IPS DF 6.9 (cell line): ENCODE measurements around the gene DOCK10.

ENCODE experiments used
- DNase-seq: peaks from one replicate; pipeline ENCODE4 v3.0.0-alpha.2; 2013; ENCODE audit warnings: low read depth, low spot score
- H3K27ac ChIP-seq: one replicate; pipeline ENCODE4 v1.5.1; 2013; ENCODE audit warnings: low read length, control low read depth
- H3K27me3 ChIP-seq: 2 replicates; pipeline ENCODE4 v1.6.1; 2013; ENCODE audit warnings: mild to moderate bottlenecking, low read length; ENCODE audit not compliant: control insufficient read depth, insufficient read depth
- H3K36me3 ChIP-seq: 2 replicates; pipeline ENCODE4 v1.6.1; 2013; ENCODE audit warnings: low read length; ENCODE audit not compliant: control insufficient read depth, insufficient read depth
- H3K4me1 ChIP-seq: 2 replicates; pipeline ENCODE4 v1.6.1; 2013; ENCODE audit warnings: low read length; ENCODE audit not compliant: control insufficient read depth, insufficient read depth
- H3K4me3 ChIP-seq: 2 replicates; pipeline ENCODE4 v1.5.1; 2013; ENCODE audit warnings: mild to moderate bottlenecking, low read length
- H3K9me3 ChIP-seq: 2 replicates; pipeline ENCODE4 v1.6.1; 2013; ENCODE audit warnings: low read length, inconsistent platforms; ENCODE audit not compliant: control insufficient read depth, insufficient read depth
- WGBS: extraction: QIAGEN DNeasy Blood & Tissue Kit; methylation state at CpG from one replicate; pipeline ENCODE4 v1.1.7; 2013; ENCODE audit warnings: mixed read lengths, missing lambda C conversion rate; ENCODE audit not compliant: insufficient read length, insufficient coverage; 5-methylcytosine and 5-hydroxymethylcytosine counted together

DOCK10 gene

GRCh38 chr2:224841910-224842309 lies 200.4 kb downstream of the DOCK10 start:
- WGBS = no CpG with 5 or more reads among the region's 4 CpGs
- Histone ChIP-seq H3K27me3 (no peaks in the 10 kb centered on the region), H3K4me3 (no peak overlapping the region), H3K4me1 (no peaks in the 10 kb centered on the region), H3K27ac (no peak overlapping the region), H3K36me3 (no peaks in the 10 kb centered on the region), H3K9me3 (no peaks in the 10 kb centered on the region)
- DNase-seq = no peak

- H3K9me3 ChIP-seq = no peaks in the 10 kb centered on the region
- no peaks in the 10 kb centered on the region for H3K36me3 ChIP-seq
- DNase-seq = no peak
- H3K27ac ChIP-seq = no peak overlapping the region
- no peak overlapping the region for H3K4me3 ChIP-seq
- H3K27me3 ChIP-seq = no peaks in the 10 kb centered on the region
- no peaks in the 10 kb centered on the region for H3K4me1 ChIP-seq
These were observed 203.9 kb downstream of the DOCK10 start for GRCh38 chr2:224838335-224838734.

GRCh38 chr2:224837558-224837957 lies 204.7 kb downstream of the DOCK10 start:
- Histone ChIP-seq H3K27me3 (no peaks in the 10 kb centered on the region), H3K27ac (no peak overlapping the region), H3K36me3 (no peaks in the 10 kb centered on the region), H3K4me1 (no peaks in the 10 kb centered on the region), H3K4me3 (no peak overlapping the region), H3K9me3 (no peaks in the 10 kb centered on the region)
- no peak for DNase-seq
- no CpG with 5 or more reads among the region's 3 CpGs for WGBS

- Histone ChIP-seq H3K9me3 (no peaks in the 10 kb centered on the region), H3K27ac (no peak overlapping the region), H3K36me3 (no peaks in the 10 kb centered on the region), H3K27me3 (no peaks in the 10 kb centered on the region), H3K4me3 (no peak overlapping the region), H3K4me1 (no peaks in the 10 kb centered on the region)
- DNase-seq = no peak
- WGBS = no CpG with 5 or more reads among the region's 2 CpGs
These were observed 205.2 kb downstream of the DOCK10 start for GRCh38 chr2:224837066-224837465.

- no peak overlapping the region for H3K27ac ChIP-seq
- no peaks in the 10 kb centered on the region for H3K36me3 ChIP-seq
- H3K27me3 ChIP-seq = no peaks in the 10 kb centered on the region
These were observed 206.0 kb downstream of the DOCK10 start for GRCh38 chr2:224836263-224836662.

GRCh38 chr2:224835405-224835804 lies 206.9 kb downstream of the DOCK10 start:
- Histone ChIP-seq H3K27me3 (no peaks in the 10 kb centered on the region), H3K36me3 (no peaks in the 10 kb centered on the region), H3K4me1 (no peaks in the 10 kb centered on the region), H3K4me3 (no peak overlapping the region), H3K27ac (no peak overlapping the region), H3K9me3 (no peaks in the 10 kb centered on the region)
- no CpG with 5 or more reads among the region's 6 CpGs for WGBS
- no peak for DNase-seq

More at GRCh38 chr2:224836263-224836662, 206.0 kb downstream of the DOCK10 start:
- Histone ChIP-seq H3K4me3 (no peak overlapping the region), H3K9me3 (no peaks in the 10 kb centered on the region), H3K4me1 (no peaks in the 10 kb centered on the region)
- no peak for DNase-seq

- Histone ChIP-seq H3K36me3 (no peaks in the 10 kb centered on the region), H3K27ac (no peak overlapping the region), H3K4me3 (no peak overlapping the region), H3K27me3 (no peaks in the 10 kb centered on the region), H3K9me3 (no peaks in the 10 kb centered on the region), H3K4me1 (no peaks in the 10 kb centered on the region)
- WGBS = no CpG with 5 or more reads among the region's 2 CpGs
- no peak for DNase-seq
These were observed 208.3 kb downstream of the DOCK10 start for GRCh38 chr2:224833986-224834385.

- H3K27me3 ChIP-seq = no peaks in the 10 kb centered on the region
- H3K4me3 ChIP-seq = no peak overlapping the region
- no peaks in the 10 kb centered on the region for H3K36me3 ChIP-seq
- WGBS = no CpG with 5 or more reads among the region's 3 CpGs
- no peaks in the 10 kb centered on the region for H3K4me1 ChIP-seq
- no peak for DNase-seq
- no peak overlapping the region for H3K27ac ChIP-seq
- H3K9me3 ChIP-seq = no peaks in the 10 kb centered on the region
These were observed 210.1 kb downstream of the DOCK10 start for GRCh38 chr2:224832207-224832606.

GRCh38 chr2:224831530-224831929 lies 210.7 kb downstream of the DOCK10 start:
- no peak for DNase-seq
- Histone ChIP-seq H3K4me3 (no peak overlapping the region), H3K36me3 (no peaks in the 10 kb centered on the region), H3K27ac (no peak overlapping the region), H3K9me3 (no peaks in the 10 kb centered on the region), H3K4me1 (no peaks in the 10 kb centered on the region), H3K27me3 (no peaks in the 10 kb centered on the region)
- no CpG with 5 or more reads among the region's 2 CpGs for WGBS

- Histone ChIP-seq H3K9me3 (no peaks in the 10 kb centered on the region), H3K27ac (no peak overlapping the region), H3K27me3 (no peaks in the 10 kb centered on the region), H3K4me1 (no peaks in the 10 kb centered on the region), H3K36me3 (no peaks in the 10 kb centered on the region), H3K4me3 (no peak overlapping the region)
- DNase-seq = no peak
- no CpG with 5 or more reads among the region's 7 CpGs for WGBS
These were observed 221.8 kb downstream of the DOCK10 start for GRCh38 chr2:224820283-224820991.

- H3K27ac ChIP-seq = no peak overlapping the region
- no peaks in the 10 kb centered on the region for H3K27me3 ChIP-seq
- no peak overlapping the region for H3K4me3 ChIP-seq
- no CpG with 5 or more reads among the region's 2 CpGs for WGBS
- DNase-seq = no peak
- no peaks in the 10 kb centered on the region for H3K9me3 ChIP-seq
- no peaks in the 10 kb centered on the region for H3K4me1 ChIP-seq
- H3K36me3 ChIP-seq = no peaks in the 10 kb centered on the region
These were observed 223.2 kb downstream of the DOCK10 start for GRCh38 chr2:224819075-224819474.
